Neutrophil (primary cell): ENCODE measurements around the gene RAB3A.

Experiments
- H3K27ac ChIP-seq: fragments of 200-600 bp; sonication (generic); 2 replicates; pipeline ENCODE4 v1.5.1; 2016; ENCODE audit warnings: mild to moderate bottlenecking, moderate library complexity
- H3K27me3 ChIP-seq: fragments of 200-600 bp; sonication (generic); 2 replicates; pipeline ENCODE4 v1.6.0; 2016; ENCODE audit warnings: mild to moderate bottlenecking
- H3K36me3 ChIP-seq: fragments of 200-600 bp; sonication (generic); 2 replicates; pipeline ENCODE4 v1.5.1; 2017
- H3K4me1 ChIP-seq, 2 experiments: fragments of 200-600 bp in 1 of 2; sonication (generic) in 1 of 2; 1 replicate in 1 of 2; 2 replicates in 1 of 2; pipeline versions ENCODE4 v1.5.1 to v1.6.1; 2013 to 2016; ENCODE audit warnings: low read depth in 1 of 2, low read length in 1 of 2, mild to moderate bottlenecking in 1 of 2, moderate library complexity in 1 of 2; ENCODE audit not compliant: control insufficient read depth in 1 of 2, insufficient read depth in 1 of 2
- H3K4me3 ChIP-seq, 2 experiments: fragments of 200-600 bp in 1 of 2; sonication (generic) in 1 of 2; 1 replicate in 1 of 2; 2 replicates in 1 of 2; pipeline ENCODE4 v1.5.1; 2013 to 2016; ENCODE audit warnings: low read depth in 1 of 2, low read length in 1 of 2, mild to moderate bottlenecking in 1 of 2, moderate library complexity in 1 of 2
- H3K9me3 ChIP-seq: fragments of 200-600 bp; sonication (generic); 2 replicates; pipeline ENCODE4 v1.5.1; 2016
- TF ChIP-seq, protein P1 (sequence below): fragments of 200-600 bp; sonication (generic); IDR thresholded peaks from 2 replicates; pipeline ENCODE4 v1.5.1; 2016; ENCODE audit warnings: antibody characterized with exemption

The RAB3A gene

DNA sequence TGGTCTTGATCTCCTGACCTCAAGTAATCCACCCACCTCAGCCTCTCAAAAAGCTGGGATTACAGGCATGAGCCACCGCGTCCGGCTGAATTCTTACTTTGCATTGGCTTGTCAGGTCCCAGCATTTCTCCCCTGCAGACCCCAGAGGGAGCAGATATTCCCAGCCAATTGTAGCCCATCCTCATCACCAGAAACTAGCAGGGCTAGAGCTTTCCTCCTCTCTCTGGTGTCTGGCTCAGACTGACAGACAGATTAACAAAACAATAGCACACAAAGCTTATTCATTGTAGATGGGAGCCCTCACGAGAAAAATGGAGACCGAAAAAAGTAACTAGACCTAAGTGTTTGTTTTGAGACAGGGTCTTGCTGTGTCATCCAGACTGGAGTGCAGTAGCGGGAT, 18.3 kb downstream of the RAB3A start:
- Histone ChIP-seq H3K27me3 (no peaks in the 10 kb centered on the region), H3K9me3 (no peaks in the 10 kb centered on the region), H3K36me3 (no peaks in the 10 kb centered on the region), H3K4me1 (peaks cover 19 to 20% of the 10 kb centered on the region in 2 experiments), H3K27ac (no peak overlapping the region), H3K4me3 (no peak overlapping the region)
- TF ChIP-seq, protein P1, sequence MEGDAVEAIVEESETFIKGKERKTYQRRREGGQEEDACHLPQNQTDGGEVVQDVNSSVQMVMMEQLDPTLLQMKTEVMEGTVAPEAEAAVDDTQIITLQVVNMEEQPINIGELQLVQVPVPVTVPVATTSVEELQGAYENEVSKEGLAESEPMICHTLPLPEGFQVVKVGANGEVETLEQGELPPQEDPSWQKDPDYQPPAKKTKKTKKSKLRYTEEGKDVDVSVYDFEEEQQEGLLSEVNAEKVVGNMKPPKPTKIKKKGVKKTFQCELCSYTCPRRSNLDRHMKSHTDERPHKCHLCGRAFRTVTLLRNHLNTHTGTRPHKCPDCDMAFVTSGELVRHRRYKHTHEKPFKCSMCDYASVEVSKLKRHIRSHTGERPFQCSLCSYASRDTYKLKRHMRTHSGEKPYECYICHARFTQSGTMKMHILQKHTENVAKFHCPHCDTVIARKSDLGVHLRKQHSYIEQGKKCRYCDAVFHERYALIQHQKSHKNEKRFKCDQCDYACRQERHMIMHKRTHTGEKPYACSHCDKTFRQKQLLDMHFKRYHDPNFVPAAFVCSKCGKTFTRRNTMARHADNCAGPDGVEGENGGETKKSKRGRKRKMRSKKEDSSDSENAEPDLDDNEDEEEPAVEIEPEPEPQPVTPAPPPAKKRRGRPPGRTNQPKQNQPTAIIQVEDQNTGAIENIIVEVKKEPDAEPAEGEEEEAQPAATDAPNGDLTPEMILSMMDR: no peak

DNA sequence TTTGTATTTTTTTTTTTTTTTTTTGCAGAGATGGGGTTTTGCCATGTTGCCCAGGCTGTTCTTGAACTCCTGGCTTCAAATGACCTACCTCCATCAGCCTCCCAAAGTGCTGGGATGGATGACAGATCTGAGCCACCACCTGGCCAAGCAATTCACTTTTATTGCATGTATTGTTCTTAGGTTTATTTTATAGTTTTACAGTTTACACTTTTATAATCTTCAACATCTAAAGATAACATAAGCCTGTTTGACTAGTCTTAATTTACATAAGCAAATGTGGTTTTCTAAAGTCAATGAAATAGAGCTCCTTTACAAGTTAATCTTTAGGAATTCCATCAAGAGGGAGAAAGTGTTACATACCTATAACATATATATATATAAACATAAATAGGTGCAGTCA, 20.3 kb downstream of the RAB3A start:
- H3K4me3 ChIP-seq: no peak overlapping the region
- H3K9me3 ChIP-seq: no peaks in the 10 kb centered on the region
- H3K4me1 ChIP-seq: peaks cover 27 to 35% of the 10 kb centered on the region in 2 experiments
- no peak overlapping the region for H3K27ac ChIP-seq
- H3K27me3 ChIP-seq: no peaks in the 10 kb centered on the region
- peaks cover 12% of the 10 kb centered on the region for H3K36me3 ChIP-seq
- TF ChIP-seq, protein P1: no peak

DNA sequence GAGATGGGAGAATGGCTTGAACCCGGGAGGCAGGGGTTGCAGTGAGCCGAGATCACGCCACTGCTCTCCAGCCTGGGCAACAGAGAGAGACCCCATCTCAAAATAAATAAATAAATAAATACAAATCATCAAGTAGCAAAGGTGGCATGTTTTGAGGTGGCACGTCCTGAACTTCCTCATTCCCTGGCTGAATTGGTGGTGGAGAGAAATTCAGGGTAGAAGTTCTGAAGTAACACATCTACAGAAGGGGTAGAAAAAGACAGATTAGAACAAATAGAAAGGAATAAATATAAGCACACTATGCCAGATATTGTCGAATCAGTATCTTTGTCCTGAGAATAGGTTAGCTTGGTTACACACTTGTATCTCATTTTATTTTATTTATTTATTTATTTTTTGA, 23.9 kb downstream of the RAB3A start:
- Histone ChIP-seq H3K4me1 (peaks cover 49 to 57% of the 10 kb centered on the region in 2 experiments), H3K27me3 (peaks cover 18% of the 10 kb centered on the region), H3K4me3 (peak overlapping the region in 1 of 2 experiments; percentile 57), H3K27ac (peak overlapping the region; percentile 96), H3K9me3 (no peaks in the 10 kb centered on the region), H3K36me3 (peaks cover 46% of the 10 kb centered on the region)
- TF ChIP-seq, protein P1: no peak

DNA sequence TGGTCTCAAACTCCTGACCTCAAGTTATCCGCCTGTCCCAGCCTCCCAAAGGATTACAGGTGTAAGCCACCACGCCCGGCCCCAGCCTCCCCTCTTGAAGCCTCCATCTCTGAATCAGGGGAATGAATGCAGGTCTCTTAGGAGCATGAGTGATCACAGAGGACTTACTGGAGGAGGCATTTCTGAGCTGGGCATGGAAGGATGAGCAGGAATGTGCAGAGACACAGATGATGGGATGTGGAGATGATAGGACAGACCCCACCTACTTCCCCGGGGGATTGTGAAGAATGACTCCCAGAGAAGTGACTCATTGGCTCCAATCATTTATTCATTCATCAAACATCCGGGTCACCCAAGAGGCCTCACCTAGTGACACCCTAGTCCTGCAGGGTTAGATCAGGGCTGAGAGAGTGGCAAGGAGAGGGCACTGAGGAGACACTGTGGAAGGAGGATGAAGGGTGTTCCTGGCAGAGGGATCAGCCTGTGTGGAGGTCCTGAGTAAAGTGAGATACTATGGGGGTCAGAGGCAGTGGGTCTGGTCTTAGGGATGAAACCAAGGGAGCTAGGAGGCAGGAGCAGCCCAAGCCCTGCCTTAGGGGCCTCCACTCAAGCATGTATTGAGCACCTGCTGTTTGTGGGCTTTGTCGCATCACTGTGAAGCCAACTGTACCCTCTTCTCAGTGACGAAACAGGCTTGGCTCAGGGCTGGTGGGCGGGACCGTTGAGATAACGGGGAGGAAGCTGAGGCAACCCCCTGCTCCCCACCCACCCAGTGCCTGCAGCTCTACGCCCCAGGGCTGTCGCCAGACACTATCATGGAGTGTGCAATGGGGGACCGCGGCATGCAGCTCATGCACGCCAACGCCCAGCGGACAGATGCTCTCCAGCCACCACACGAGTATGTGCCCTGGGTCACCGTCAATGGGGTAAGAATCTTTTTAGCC, 27.2 kb downstream of the RAB3A start:
- peak overlapping the region; percentile 13 for H3K27ac ChIP-seq
- H3K4me3 ChIP-seq: no peak overlapping the region
- no peaks in the 10 kb centered on the region for H3K9me3 ChIP-seq
- TF ChIP-seq, protein P1: no peak
- peaks cover 19% of the 10 kb centered on the region for H3K27me3 ChIP-seq
- peaks cover 47% of the 10 kb centered on the region for H3K36me3 ChIP-seq
- H3K4me1 ChIP-seq: peaks cover 70 to 76% of the 10 kb centered on the region in 2 experiments

DNA sequence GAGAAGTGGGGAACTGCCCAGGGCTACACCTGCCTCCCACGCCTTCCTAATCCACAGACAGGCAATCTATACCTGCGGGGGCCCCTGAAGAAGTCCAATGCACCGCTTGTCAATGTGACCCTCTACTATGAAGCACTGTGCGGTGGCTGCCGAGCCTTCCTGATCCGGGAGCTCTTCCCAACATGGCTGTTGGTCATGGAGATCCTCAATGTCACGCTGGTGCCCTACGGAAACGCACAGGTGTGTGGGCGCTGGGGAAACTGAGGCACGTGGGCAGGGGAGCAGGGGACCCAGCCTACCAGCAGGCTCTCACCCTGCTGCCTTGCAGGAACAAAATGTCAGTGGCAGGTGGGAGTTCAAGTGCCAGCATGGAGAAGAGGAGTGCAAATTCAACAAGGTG, 28.9 kb downstream of the RAB3A start:
- no peaks in the 10 kb centered on the region for H3K9me3 ChIP-seq
- H3K4me1 ChIP-seq: peaks cover 70 to 71% of the 10 kb centered on the region in 2 experiments
- H3K4me3 ChIP-seq: peak overlapping the region; percentile 73 to 84
- H3K27ac ChIP-seq: peak overlapping the region; percentile 98
- H3K36me3 ChIP-seq: peaks cover 47% of the 10 kb centered on the region
- H3K27me3 ChIP-seq: peaks cover 19% of the 10 kb centered on the region
- TF ChIP-seq, protein P1: no peak
